ENCODE data around the gene DTX1. TPM values are rescaled to one million over a fixed set of nuclear protein-coding genes. Genes with fewer than 3 reads are reported as not detected.

Gene DTX1
- under 0.01 TPM in 1 of 2 replicates, not detected in the other for total RNA-seq

GRCh38 chr12:113056631-113057488 is at the start of gene DTX1:
Gene DTX1, plus strand, starts transcription at chr12:113056730. Its CDS starts 1,463 bp downstream, at chr12:113058193.

GRCh38 chr12:113135178-113136127 is 78.9 kb downstream of the DTX1 start, which contains the start of gene RASAL1:
Gene RASAL1, minus strand, starts transcription at chr12:113135761. Its CDS starts 299 bp downstream, at chr12:113135462.

Other genes starting within 250 kb of the DTX1 start
- 4.9 TPM in 2 replicates for gene OAS1, start 149.8 kb upstream of the DTX1 start, total RNA-seq
- 2.2 and 5.5 TPM in 2 replicates for gene OAS3, start 118.3 kb upstream of the DTX1 start, total RNA-seq
- 5.8 and 11.4 TPM in 2 replicates for gene OAS2, start 78.2 kb upstream of the DTX1 start, total RNA-seq
- not detected in 2 replicates for gene RASAL1, start 79.0 kb downstream of the DTX1 start, total RNA-seq
- gene CFAP73, start 93.0 kb downstream of the DTX1 start, total RNA-seq: not detected in 2 replicates
- 38.2 and 43.4 TPM in 2 replicates for gene DDX54, start 128.7 kb downstream of the DTX1 start, total RNA-seq
- gene RITA1, start 129.0 kb downstream of the DTX1 start, total RNA-seq: 14.9 and 15.0 TPM in 2 replicates
- 5.2 and 10.2 TPM in 2 replicates for gene TPCN1, start 164.7 kb downstream of the DTX1 start, total RNA-seq